ENCODE measurements around the gene ACTN2.

Gene ACTN2

GRCh38 chr1:236795757-236796667 lies 109.7 kb downstream of the ACTN2 start:
- H3K4me1 ChIP-seq (ENCODE audit: control insufficient read depth, insufficient read depth, low read length): peaks cover 6% of the 10 kb centered on the region; the same call in 1 of the 2 replicates
- no peaks in the 10 kb centered on the region for H3K9me3 ChIP-seq (ENCODE audit: control insufficient read depth, insufficient read depth, low read depth, low read length)
- POLR2A ChIA-PET: interaction anchor here (1.3 kb wide), 1 partner anchor 191 kb away, joined by 5 read pairs; the partner anchor contains the start of gene HEATR1
- peak overlapping the region; percentile 78 for H3K27ac ChIP-seq (ENCODE audit: extremely low read depth, low read depth, low read length)
- CTCF ChIA-PET: interaction anchor here (0.5 to 1.1 kb wide), 4 partner anchors 12 to 210 kb away, joined by 3 to 4 read pairs (median 4); no protein-coding TSS in a partner anchor
- H3K36me3 ChIP-seq (ENCODE audit: control insufficient read depth in 2 of 2, insufficient read depth in 1 of 2, low read length in 2 of 2): no peaks in the 10 kb centered on the region
- H3K4me3 ChIP-seq (ENCODE audit: low read depth, low read length): peak overlapping the region; percentile 73
- TF ChIP-seq ZNF645 (tag by site-specific recombination; IDR thresholded peaks at IDR 0.05): no peak
- TF ChIP-seq PRDM1 (tag by site-specific recombination; IDR thresholded peaks at IDR 0.05): peak; percentile 8; the same call in 1 of the 2 replicates
- no peak for TF ChIP-seq ZNF433 (tag by site-specific recombination; IDR thresholded peaks at IDR 0.05; ENCODE audit: low read depth)
- 0 out of 2 replicates have a peak, but pooled peaks have one; percentile 20 for TF ChIP-seq ZBTB21 (tag by site-specific recombination; IDR thresholded peaks at IDR 0.05)
- TF ChIP-seq ZNF660 (tag by site-specific recombination; IDR thresholded peaks at IDR 0.05): peak; percentile 22; the same call in 1 of the 2 replicates
- peak; percentile 93 for TF ChIP-seq ZIC2 (tag by site-specific recombination; IDR thresholded peaks at IDR 0.05)
- peak; percentile 62; the same call in 1 of the 2 replicates for TF ChIP-seq MZF1 (tag by site-specific recombination; IDR thresholded peaks at IDR 0.05; ENCODE audit: borderline replicate concordance)
- peak; percentile 47; the same call in 1 of the 2 replicates for TF ChIP-seq EGR2 (tag by site-specific recombination; IDR thresholded peaks at IDR 0.05; ENCODE audit: low read depth)
- TF ChIP-seq ZNF24 (tag by site-specific recombination; IDR thresholded peaks at IDR 0.05): 0 out of 2 replicates have a peak, but pooled peaks have one; percentile 2
- TF ChIP-seq ZBTB26 (tag by site-specific recombination; optimal IDR thresholded peaks at IDR 0.05): peak; percentile 42
- no peak for TF ChIP-seq REST (tag by site-specific recombination; IDR thresholded peaks at IDR 0.05)
- TF ChIP-seq ZBTB20 (tag by site-specific recombination; IDR thresholded peaks at IDR 0.05): peak; percentile 6; the same call in 1 of the 2 replicates
- 0 out of 2 replicates have a peak, but pooled peaks have one; percentile 4 for TF ChIP-seq REPIN1 (tag by site-specific recombination; IDR thresholded peaks at IDR 0.05; ENCODE audit: low read depth)
- peak; percentile 91 for TF ChIP-seq ZNF362 (tag by site-specific recombination; IDR thresholded peaks at IDR 0.05)
- TF ChIP-seq ZNF768 (tag by site-specific recombination; IDR thresholded peaks at IDR 0.05): no peak
- TF ChIP-seq ZNF335 (tag by site-specific recombination; conservative IDR thresholded peaks at IDR 0.05): peak; percentile 84
- TF ChIP-seq GFI1B (tag by site-specific recombination; IDR thresholded peaks at IDR 0.05): 0 out of 2 replicates have a peak, but pooled peaks have one; percentile 35
- peak; percentile 65 for TF ChIP-seq ZFHX2 (tag by site-specific recombination; conservative IDR thresholded peaks at IDR 0.05)
- no peak for TF ChIP-seq KLF16 (tag by site-specific recombination; IDR thresholded peaks at IDR 0.05)
- TF ChIP-seq ZNF473 (tag by site-specific recombination; IDR thresholded peaks at IDR 0.05): no peak
- TF ChIP-seq ZNF629 (tag by site-specific recombination; IDR thresholded peaks at IDR 0.05): peak; percentile 72; the same call in 1 of the 2 replicates
- 0 out of 2 replicates have a peak, but pooled peaks have one; percentile 20 for TF ChIP-seq ZFP37 (tag by site-specific recombination; IDR thresholded peaks at IDR 0.05)
- peak; percentile 29; the same call in 1 of the 2 replicates for TF ChIP-seq KLF1 (tag by site-specific recombination; IDR thresholded peaks at IDR 0.05)
- TF ChIP-seq ZBTB17 (tag by site-specific recombination; IDR thresholded peaks at IDR 0.05): peak; percentile 19
- no peak for TF ChIP-seq ZNF423 (tag by site-specific recombination; IDR thresholded peaks at IDR 0.05)
- peak; percentile 89 for TF ChIP-seq ZBTB11 (tag by site-specific recombination; conservative IDR thresholded peaks at IDR 0.05; ENCODE audit: low read depth)
